Urothelium cell line (cell line): ENCODE results near the gene ADGRG1.

Source experiments
- DNase-seq: peaks from one replicate; pipeline ENCODE4 v3.0.0; 2011; ENCODE audit warnings: low spot score, mixed read lengths
- FAIRE-seq: peaks from 2 replicates; lab custom pipeline; 2011; peaks lifted over from hg19 to GRCh38; lab: Jason Lieb, UNC

Gene ADGRG1

DNA sequence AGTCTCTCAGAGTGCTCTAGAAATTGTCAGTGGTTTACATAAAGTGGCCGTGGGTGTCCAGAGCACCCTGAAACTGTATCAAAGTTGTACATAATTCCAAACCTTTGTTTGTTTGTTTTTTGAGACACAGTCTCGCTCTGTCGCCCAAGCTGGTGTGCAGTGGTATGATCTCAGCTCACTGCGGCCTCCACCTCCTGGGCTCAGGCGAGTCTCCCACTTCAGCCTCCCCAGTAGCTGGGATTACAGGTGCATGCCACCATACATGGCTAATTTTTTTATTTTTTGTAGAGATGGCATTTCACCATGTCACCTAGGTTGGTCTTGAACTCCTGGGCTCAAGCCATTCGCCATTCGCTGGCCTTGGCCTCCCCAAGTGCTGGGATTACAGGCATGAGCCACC lies 24.3 kb upstream of the ADGRG1 start:
- DNase-seq: no peak
- FAIRE-seq: no peak

DNA sequence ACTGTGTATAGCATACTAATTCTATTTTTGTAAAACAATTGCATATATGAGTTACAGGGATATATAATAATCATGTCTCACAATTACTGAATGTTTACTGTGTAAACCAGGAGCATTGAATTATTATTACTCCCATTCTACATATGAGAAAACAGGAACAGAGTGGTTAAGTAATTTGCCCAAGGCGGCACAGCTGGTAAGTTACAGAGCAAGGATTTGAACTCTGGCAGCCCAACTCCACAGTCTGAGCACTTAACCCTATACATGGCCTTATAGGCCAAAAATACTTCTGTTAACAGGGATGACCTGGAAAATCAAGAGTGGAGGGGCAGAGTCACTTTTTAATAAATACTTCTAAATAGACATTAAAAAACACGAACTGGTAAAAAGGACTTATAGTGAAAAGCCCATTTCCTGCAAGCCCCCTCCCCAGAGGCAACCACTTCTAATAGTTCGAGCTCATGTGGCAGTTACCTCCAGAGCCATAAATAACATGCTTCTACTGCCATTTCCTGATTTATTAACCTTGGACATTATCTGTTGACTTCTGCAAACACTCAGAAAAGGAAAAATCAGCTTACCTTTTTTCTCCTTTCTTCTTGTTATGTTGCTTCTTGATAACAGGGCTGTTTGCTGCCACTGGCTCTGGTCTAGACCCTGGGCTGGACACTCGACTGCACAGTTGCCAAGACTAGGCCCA lies 22.1 kb upstream of the ADGRG1 start:
- no peak for DNase-seq
- FAIRE-seq: no peak

DNA sequence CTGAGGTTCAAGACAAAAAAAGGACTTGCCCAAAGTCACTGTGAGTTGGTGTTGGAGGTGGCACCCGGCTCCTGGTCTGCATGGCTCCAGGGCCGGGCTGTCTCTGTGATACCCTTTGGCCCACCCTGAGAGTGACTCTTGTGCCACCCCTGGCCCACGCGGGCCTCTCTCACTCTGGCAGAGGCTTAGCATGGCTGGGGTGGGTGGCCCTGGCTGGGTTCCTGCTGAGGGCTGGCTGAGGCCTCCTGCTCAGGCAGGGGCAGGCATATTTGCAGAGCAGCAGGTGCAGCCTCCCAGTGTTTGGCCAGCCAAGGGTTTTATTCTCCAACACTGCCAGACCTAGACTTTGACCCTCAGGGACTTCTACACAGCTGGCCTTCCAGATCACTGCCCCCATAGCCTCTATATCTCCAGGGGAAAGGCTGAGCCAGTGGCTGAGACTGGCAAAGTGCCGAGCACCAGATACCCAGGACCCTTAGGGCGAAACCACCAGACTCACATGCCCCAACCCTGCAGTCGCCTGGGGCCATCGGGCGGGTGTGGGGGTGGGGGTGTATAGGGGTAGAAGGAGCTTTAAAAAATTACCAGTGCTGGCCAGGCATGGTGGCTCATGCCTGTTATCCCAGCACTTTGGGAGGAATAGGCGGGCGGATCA lies 21.5 kb upstream of the ADGRG1 start:
- FAIRE-seq: no peak
- DNase-seq: no peak

DNA sequence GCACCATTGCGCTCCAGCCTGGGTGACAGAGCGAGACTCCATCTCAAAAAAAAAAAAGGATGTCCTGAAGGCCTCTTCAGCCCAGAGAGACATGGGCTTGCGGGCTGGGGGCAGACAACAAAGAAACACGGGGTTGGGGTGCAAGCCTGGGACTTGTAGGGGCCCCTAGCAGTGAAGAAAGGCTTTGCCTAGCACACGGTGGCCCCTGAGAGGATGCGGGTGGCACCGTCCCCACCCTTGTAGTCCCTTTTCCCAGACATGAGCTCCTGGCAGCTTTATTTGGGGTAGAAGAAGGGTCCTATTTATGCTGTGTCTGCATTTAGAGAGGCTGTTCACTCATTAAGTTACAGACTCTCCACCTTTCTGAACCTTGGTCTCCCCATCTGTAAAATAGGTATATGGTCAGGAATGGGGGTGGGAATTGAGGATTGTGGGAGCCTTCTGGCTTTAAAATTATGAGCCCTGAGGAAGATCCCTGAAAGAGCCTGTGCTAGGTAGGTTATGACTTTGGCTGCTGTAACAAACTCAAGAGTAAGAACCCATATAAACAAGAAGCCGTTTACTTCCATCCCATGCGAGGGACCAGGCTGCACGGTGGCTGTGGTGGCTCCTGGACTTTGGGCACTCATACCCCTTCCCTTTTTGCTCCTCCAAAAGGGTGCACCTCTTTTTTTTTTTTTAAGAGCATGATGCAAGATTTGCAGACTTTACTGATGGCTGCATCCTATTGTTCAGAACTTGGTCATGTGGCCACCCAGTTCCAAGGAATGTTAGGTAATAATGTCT lies 20.6 kb upstream of the ADGRG1 start:
- DNase-seq: no peak
- no peak for FAIRE-seq

DNA sequence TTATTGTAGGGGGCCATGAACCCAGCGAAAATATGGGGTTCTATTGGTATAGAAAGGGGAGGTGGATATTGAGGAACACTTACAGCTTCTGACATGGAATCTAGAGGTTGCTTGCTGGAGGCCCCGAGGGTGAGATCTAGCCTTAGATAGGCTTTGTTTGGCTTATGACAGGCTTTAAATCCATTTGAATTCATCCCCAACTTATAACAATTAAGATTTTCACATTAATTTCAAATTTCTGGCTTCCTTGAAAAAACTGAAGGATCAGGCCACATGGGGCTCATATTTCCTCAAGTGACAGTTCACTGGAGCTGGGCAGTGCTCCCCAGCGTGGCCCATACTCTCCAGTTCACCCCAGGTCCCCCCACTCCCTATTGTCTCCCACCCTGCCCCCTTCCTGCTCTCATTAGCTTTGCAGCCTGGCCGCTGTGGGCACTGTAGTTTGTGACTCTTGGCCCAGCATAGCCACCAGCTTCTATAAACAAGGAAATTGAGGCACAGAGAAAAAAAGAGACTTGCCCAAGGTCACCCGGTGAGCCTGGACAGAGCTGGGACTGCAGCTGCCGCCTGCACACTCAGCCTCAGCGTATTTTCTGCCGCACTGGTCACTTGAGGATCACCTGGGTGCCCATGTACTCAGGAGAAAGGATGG lies 19.8 kb upstream of the ADGRG1 start:
- FAIRE-seq: no peak
- DNase-seq: no peak

DNA sequence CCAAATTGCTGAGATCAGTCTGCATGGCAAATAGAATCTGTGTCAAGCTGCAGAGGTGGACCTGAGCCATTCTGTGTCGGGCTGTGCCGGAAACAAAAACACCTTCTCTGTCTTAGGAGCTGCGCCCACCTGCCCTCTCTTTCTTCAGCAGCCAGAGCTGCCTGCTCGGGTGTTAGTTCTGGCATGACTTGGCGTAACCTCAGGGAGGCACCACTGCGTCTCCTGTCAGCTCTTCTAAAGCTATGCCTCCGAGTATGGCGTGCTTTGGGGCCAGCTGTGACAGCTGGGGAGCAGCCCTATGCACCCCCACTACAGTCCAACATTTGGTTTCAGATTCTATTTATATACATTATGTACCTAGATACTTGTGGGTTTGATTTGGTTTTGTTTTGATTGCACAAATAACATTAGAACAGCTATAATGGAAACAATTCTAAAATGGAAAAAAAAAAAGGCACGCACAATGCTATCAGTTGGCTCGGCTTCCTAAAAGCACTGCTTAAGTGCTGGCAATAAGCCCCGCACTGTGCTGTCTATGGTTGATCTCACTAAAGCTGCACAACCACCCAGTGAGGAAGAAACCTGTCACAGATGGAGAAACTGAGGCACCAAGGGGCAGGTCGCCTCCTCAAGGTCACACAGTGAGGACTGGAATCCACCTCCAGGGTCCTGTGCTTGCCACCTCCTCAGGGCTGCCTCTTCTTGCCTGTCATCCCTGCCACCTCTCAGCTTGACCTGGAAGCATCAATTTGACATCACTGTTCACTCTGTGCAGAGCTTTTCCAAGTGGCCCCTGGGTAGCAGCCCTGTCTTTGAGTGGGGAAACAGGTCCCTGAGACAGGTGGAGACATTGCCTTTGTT lies 18.7 kb upstream of the ADGRG1 start:
- FAIRE-seq (no peak), DNase-seq (no peak)

DNA sequence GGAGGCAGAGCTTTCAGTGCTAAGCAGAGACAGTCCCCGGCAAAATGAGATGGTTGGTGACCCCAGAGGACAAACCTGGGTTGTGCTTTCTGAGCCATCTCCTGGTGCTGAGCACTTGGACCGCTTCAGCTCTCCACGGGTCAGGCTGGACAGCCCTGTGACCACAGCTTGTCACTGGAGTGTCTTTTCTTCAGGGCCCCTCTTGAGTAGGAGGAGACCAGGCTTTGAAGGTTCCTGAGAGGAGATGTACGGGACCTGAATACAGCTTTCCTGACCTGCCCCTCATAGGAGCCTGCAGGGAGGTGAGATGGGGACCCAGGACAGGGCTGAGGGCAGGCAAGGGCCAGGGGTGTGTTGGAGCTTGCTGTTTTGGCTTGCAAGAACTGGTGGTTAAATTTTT lies 17.8 kb upstream of the ADGRG1 start:
- FAIRE-seq (no peak), DNase-seq (no peak)

DNA sequence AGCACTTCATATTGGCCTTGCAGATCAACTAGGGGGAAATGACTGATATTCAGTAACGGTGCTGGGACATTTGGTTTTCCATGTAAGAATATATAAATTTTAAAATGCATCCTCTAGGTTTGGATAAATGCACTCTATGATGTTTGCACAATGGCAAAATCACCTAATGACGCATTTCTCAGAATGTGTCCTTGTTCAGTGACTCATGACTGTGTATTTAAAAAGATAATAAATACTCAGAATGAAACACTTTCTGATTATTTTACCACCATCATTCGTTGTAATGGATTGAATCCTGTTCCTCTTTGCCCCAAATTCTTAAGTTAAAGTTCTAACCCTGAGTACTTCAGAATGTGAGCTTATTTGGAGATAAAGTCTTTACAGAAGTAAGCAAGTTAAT lies 17.2 kb upstream of the ADGRG1 start:
- FAIRE-seq: no peak
- no peak for DNase-seq

DNA sequence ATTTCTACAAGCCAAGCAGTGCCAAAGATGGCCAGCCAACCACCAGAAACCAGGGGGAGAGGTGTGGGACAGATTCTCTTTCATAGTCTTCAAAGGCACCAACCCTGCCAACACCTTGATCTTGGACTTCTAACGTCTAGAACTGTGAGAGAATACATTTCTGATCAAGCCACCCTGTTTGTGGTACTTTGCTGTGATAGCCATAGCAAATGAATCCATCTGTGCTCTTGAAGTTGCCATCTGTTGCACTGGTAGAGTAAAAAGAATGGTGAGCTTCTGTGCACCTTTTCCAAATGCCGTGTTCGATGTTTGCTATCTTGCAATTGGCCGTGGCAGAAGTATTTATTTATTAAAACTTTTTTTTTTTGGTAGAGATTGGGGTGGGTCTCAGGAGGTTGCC lies 16.7 kb upstream of the ADGRG1 start:
- no peak for DNase-seq

DNA sequence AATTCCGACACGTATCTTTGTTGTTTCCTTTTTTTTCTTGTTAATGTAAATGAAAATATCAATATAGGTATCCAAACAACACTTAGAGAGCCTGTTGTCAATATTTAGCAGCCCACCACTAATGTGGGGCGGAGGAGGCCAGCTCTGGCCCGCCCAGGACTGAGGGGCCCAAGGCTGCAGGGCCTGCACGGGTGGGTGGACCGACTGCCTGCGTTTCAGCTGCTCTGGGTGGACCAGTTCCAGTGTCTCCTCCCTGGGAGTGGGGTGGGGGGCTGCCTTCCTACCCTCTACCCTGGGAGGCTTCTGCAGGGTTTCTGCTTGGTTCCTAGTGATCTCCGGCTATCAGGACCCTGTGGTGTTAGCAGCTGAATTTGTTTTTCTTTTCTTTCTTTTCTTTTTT lies 15.9 kb upstream of the ADGRG1 start:
- no peak for FAIRE-seq
- no peak for DNase-seq

More for the DNA sequence above, 16.7 kb upstream of the ADGRG1 start:
- no peak for FAIRE-seq

DNA sequence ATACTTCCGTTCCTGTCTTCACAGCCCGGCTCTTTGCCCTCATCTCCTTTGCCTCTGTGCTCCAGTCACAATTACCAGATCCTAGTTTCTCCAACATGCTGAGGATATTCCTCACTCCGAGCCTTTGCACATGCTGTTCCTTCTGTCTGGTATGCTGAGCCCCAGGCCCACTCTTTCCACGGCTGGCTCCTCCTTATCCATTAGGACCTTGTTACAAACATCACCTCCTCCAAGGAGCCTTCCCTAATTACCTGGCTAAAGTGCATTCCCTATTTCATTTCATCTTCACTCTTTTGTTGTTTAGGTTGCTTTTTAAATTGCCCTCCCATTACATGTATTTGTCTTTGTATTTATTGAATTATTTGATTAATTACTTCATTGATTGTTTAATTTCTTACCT lies 14.9 kb upstream of the ADGRG1 start:
- DNase-seq: no peak

DNA sequence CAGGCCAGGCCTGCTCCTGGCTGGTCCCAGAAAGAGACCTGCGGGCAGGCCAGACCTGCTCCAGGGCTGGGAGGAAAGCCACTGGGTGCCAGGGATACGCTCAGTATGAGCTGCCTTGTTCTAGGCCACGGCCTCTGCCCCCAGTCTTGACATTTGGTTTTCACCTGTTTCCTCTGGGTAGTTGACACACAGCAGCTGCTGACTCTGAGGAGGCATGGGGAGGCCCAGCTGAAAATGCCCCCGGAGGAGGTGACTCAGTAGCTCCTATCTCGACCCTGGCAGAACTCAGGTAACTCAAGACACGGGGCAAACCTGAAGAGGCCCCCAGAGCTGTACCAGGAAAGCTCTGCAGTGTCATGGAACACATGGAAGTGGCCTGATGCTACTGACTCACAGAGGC lies 13.9 kb upstream of the ADGRG1 start:
- DNase-seq (no peak), FAIRE-seq (no peak)

More for the DNA sequence above, 14.9 kb upstream of the ADGRG1 start:
- no peak for FAIRE-seq

DNA sequence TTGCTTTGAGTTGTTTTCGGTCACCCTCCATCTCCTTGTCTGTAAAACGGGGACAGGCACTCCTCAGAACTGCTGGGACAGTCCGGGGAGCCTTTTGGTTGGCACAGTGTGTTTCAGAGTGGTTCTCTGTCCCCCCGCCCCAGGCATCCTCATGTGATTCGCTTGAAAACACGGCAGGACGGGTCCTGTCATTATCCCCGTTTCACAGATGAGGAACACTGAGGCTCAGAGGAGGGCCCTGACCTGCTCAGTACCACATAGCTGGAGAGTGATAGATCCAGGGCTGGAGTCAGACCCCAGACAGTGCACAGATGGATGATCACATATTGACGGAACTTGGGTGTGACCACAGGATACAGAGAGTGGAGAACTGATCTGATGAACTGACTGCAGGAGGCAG lies 13.5 kb upstream of the ADGRG1 start:
- no peak for DNase-seq
- FAIRE-seq: no peak

DNA sequence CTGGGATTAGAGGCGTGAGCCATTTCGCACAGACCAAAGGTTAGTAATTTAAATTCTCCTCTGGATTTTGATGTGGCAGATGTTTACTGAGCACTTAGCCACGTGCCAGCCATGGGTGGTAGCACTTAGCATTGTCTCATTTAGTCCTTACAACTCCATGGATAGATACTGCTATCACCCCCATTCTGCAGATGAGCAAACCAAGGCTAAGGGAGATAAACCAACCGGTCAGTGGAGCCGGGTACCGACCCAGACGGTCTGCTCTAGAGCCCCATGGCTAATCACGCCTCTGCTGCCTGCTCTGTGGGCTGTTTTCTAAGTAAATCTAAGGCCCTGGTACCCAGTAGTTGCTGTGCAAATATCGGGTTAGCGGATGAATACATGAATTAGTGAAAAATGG lies 12.6 kb upstream of the ADGRG1 start:
- no peak for DNase-seq

DNA sequence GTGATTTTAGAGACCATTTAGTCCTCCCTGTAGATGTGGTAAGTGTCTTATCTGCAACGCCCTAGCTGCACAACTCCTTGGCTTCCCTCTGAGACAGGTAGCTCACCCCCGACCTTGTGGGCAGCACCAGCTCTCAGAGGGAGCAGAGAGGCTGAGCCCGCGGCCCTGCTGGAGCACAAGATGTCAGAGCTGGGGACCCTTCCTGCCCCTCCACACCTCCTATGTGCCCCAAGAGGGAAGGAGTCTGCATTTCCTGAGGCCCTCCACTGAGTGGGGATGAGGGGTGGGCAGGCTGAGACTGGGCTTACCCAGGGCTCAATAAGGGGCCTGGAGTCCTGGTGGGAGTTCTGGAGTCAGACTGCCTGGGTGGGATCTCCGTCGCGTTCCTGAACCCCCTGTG lies 12.2 kb upstream of the ADGRG1 start:
- no peak for DNase-seq
- FAIRE-seq: no peak

More for the DNA sequence above, 12.6 kb upstream of the ADGRG1 start:
- no peak for FAIRE-seq

DNA sequence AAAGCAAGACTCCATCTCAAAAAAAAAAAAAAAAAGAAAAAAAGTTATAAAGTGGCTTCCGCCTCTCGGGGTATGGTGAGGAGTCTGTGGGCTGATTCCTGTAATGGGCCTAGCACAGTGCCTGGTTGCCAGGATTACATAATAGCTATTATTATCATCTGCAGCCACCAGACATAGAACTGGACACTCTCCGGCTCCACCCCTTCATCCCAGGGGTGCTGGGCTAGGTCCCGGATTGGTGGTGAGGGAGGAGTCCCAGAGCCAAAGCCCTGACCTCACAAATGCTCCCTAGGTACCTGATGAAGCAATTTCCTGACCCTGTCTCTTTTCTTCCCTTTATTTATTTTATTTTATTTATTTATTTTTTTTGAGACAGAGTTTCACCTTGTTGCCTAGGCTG lies 11.6 kb upstream of the ADGRG1 start:
- DNase-seq: no peak
- FAIRE-seq: no peak

DNA sequence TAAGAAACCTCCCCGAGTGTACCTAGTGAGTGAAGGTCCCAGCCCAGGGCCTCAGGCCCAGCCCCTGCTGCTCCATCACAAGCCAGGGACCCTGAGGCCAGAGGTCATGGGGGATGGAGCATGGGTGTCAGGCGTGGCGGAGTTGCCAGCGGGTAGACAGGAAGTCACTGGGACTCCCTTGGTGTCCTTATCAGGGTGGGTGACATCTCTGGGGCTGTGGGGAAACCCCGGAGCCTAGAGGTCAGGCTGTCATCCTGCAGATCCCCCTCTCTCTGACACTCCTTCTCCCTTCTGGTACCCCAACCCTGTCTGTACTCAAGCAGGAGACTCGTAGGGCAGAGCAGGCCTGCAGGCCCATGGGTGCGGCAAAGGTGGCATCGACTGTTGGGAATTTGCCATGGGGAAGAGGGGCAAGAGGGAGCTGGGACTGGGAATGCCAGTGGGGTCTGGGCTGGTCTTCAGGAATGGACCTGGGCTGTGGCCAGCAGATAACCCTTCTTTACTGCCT lies 10.8 kb upstream of the ADGRG1 start:
- no peak for FAIRE-seq

DNA sequence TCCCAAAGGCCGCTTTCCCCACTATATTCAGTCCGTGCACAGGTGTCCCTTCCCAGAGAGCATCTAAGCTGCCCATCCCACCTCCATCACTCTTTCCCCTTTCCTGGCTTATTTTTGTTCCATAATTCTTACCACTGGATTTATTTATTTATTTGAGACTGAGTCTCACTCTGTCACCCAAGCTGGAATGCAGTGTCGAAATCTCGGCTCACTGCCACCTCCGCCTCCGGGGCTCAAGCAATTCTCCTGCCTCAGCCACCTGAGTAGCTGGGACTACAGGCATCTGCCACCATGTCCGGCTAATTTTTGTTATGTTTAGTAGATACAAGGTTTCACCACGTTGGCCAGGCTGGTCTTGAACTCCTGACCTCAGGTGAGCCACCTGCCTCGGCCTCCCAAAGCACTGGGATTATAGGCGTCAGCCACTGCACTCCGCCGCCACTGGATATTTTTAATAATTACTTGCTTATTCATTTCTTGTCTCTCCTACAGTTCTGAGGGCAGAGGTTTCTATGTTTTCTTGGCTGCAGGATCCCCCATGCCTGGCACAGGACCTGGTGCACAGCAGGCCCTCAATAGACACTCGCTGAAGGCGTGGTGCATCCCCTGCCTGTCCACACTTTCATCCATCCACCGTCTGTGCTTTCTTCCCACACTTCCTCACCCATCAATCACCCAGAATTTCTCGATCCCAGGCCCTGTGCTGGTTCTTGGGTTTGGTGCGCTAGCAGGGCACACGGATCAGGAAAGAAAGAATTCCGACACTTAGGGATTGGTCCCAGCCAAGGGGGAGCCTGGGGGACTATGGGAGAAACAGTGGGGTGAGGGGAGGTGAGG lies 9.9 kb upstream of the ADGRG1 start:
- FAIRE-seq (no peak), DNase-seq (no peak)

More for the DNA sequence above, 10.8 kb upstream of the ADGRG1 start:
- no peak for DNase-seq

DNA sequence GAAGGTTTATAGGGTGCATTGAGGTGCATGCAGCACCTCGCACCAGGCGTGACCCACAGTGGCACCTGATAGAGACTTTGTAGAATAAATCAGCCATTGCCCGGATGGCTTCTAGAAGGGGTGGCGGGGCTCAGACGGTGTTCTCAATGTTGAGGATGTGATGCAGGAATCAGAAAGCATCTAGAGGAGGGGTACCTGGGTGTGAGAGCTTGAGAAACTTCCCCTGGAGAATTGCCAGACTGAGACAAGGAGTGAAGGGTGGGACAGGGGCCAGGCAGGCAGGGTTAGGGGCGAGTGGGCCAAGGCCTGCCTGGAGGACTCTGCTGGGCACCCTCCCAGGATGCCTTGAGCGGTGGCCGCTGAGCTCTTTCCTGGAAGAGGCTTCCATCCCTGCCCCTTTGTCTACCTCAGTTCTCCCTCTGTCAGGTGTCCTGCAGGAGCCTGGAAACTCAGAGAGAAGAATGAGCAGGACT lies 9.3 kb upstream of the ADGRG1 start:
- DNase-seq: no peak
- FAIRE-seq: no peak
